Brain microvascular endothelial cell (primary cell): ENCODE results near the gene RBBP8NL.

Source experiments
- DNase-seq: peaks from one replicate; pipeline ENCODE4 v3.0.0-alpha.2; 2020
- H3K27ac ChIP-seq: fragments of 250-450 bp; sonication (Bioruptor Pico); 2 replicates; pipeline ENCODE4 v1.5.1; 2020; ENCODE audit warnings: mild to moderate bottlenecking, moderate library complexity
- H3K27me3 ChIP-seq: fragments of 250-450 bp; sonication (Bioruptor Pico); replicated peaks from 2 replicates; pipeline ENCODE4 v1.5.1; 2020; ENCODE audit warnings: mild to moderate bottlenecking
- H3K36me3 ChIP-seq: fragments of 250-450 bp; sonication (Bioruptor Pico); replicated peaks from 2 replicates; pipeline ENCODE4 v1.5.1; 2020; ENCODE audit warnings: mild to moderate bottlenecking
- H3K4me3 ChIP-seq: 2 replicates; pipeline ENCODE4 v1.5.1; 2011; ENCODE audit warnings: low read depth, mild to moderate bottlenecking, control low read depth, low read length, moderate library complexity
- CTCF ChIP-seq: IDR thresholded peaks from 2 replicates; pipeline ENCODE4 v1.5.1; 2011; ENCODE audit warnings: low read depth, mild to moderate bottlenecking, moderate library complexity, low read length, control low read depth, inconsistent platforms; ENCODE audit errors: missing control alignments
- in situ Hi-C: cut with HindIII; loops from 2 replicates; pipeline ENCODE4 v1.10.0; 2017; ENCODE audit warnings: low sequenced_read_pairs, low pct_ligation_motif_present

RBBP8NL gene

GRCh38 chr20:62372042-62372993 is 55.0 kb downstream of the RBBP8NL start:
- no peak for DNase-seq
- Histone ChIP-seq H3K4me3 (no peak overlapping the region), H3K27me3 (no peaks in the 10 kb centered on the region), H3K36me3 (no peaks in the 10 kb centered on the region), H3K27ac (no peak overlapping the region)
- no peak for TF ChIP-seq CTCF
- in situ Hi-C loops: no loop called here

DNA sequence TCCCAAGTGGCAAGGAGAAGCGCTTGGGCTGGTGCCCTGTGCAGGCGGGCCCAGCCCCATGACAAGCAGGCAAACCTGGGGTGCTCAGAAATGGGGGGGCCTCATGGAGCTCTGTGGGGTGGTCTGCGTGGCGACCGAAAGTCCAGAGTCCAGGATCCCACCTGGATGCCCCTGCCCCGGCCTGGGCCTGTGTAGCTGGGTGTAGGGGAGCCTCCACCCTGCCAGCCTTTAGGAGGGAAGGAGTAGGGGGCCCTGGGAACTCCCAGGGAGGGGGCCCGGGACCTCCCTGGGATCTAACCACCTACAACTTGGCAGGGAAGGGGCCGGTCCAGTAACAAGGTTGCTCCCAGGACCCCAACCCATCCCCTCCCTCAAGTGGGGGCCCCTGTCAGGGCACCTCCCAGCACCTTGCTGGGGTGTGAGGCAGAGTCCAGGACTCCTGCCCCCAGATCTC is 55.7 kb downstream of the RBBP8NL start:
- H3K27ac ChIP-seq: no peak overlapping the region
- H3K27me3 ChIP-seq: no peaks in the 10 kb centered on the region
- no peak overlapping the region for H3K4me3 ChIP-seq
- TF ChIP-seq CTCF: no peak
- DNase-seq: no peak
- H3K36me3 ChIP-seq: no peaks in the 10 kb centered on the region
- in situ Hi-C loops: no loop called here

DNA sequence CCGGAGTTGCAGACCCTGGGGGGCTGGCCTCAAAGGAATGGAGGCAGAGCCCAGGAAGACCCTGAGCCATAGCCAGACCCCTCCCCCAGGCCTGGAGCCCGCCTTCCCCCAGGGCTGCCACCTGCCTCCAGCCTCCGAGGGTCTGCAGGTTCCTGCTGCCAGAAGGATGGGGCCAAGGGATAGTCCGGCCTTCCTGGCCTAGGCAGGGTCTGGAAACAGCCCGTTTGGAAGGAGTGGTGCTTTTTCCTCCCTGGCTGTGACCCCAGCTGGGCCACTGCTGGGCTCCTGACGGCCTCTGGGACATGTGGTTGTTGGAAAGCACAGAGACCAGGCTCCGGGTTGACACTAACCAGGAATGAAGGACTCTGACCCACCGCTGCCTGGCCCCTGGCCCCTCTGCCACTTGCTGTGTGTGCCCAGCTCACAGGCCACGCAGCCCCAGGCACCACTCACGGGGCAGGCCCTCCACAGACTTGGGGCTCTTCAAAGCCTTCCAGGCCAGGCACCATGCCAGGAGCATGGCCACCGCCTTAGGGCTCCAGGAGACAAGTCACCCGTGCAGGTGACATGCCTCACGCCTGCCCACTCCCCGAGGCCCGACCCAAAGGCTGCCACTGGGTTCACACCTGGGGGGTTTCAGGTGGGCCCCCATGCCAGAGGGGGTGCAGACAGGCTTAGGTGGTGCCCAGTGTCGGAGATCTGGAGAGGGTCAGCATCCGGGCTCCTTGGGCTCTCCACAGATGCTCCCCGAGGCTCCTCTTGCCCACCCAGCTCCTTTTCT is 56.3 kb downstream of the RBBP8NL start:
- DNase-seq: no peak
- no peak overlapping the region for H3K27ac ChIP-seq
- no peaks in the 10 kb centered on the region for H3K36me3 ChIP-seq
- no peak for TF ChIP-seq CTCF
- in situ Hi-C loops: no loop called here
- no peak overlapping the region for H3K4me3 ChIP-seq
- H3K27me3 ChIP-seq: no peaks in the 10 kb centered on the region

GRCh38 chr20:62370115-62370806 is 57.1 kb downstream of the RBBP8NL start:
- no peak for TF ChIP-seq CTCF

GRCh38 chr20:62369815-62370114 is 57.6 kb downstream of the RBBP8NL start:
- TF ChIP-seq CTCF: no peak
- Histone ChIP-seq H3K27me3 (no peaks in the 10 kb centered on the region), H3K36me3 (no peaks in the 10 kb centered on the region), H3K4me3 (no peak overlapping the region), H3K27ac (no peak overlapping the region)
- in situ Hi-C loops: no loop called here
- no peak for DNase-seq

More at GRCh38 chr20:62370115-62370806, 57.1 kb downstream of the RBBP8NL start:
- no peak for DNase-seq
- in situ Hi-C loops: no loop called here
- H3K27ac ChIP-seq: no peak overlapping the region
- no peak overlapping the region for H3K4me3 ChIP-seq
- no peaks in the 10 kb centered on the region for H3K36me3 ChIP-seq
- no peaks in the 10 kb centered on the region for H3K27me3 ChIP-seq
